ENCODE results near the gene SORBS1. TPM values are rescaled to one million over a fixed set of nuclear protein-coding genes. Genes with fewer than 3 reads are reported as not detected.

Gene SORBS1
- total RNA-seq, 1 donor from 2014 or later = 116 TPM

DNA sequence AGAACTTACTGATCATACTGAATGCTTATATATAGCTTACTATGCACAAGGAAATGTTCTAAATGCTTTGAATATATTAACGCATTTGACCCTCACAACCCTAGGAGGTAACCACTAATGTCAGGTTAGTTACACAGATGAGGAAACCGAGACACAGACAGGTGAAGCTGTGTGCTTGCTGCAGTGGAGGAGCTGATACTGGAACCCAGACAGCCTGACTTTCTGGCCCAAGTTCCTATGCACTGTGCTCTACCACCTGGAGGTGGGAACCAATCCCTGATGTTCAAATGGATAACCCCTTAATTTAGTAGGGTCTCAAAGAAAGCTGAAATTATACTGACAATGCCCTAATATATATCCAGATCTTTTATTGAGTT, 119.6 kb downstream of the SORBS1 start:
- H3K4me1 ChIP-seq = peaks cover 18% of the 10 kb centered on the region
- intact Hi-C loops (cut with DNase I) = no loop called here
- no peaks in the 10 kb centered on the region for H3K27me3 ChIP-seq

DNA sequence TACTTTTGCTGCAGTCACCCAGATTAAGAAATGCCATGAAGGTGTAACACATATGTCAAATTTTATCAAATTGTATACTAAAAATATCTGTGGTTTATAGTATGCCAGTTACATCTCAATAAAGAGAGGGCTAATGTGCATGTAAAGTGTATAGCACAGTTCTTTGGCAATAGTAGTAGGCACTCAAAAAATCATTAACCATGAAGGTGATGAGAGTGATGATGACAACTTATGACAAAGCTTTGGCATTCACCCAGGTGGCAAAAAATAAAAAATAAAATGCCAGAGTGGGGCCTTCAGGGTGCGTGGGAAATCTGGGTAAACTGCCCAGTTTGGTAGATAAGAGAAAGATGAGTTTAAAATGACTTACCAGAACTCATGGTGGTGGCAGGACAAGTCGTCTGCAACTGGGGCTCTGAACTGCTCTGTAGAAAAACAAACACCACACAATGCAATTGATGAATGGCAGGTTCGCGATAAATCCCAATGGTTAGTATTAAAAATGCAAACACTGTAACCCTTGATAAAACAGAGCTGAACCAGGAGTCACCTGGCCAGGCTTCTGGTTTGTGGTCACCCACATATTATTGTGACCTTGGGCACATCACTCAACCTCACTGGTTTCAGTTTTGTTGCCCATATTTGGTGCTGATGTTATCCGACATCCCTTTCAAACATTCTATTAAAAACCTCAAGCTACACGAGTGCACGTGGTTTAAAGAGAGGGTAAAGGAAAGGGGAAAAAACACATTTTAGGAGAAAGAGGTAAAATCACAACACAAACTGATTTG, 120.2 kb downstream of the SORBS1 start:
- Histone ChIP-seq H3K9me3 (no peaks in the 10 kb centered on the region), H3K4me3 (no peak overlapping the region), H3K36me3 (no peaks in the 10 kb centered on the region), H3K27me3 (no peaks in the 10 kb centered on the region), H3K27ac (no peak overlapping the region), H3K4me1 (peaks cover 15% of the 10 kb centered on the region)
- intact Hi-C loops (cut with DNase I) = no loop called here
- TF ChIP-seq CTCF (IDR thresholded peaks at IDR 0.05) (no peak), POLR2A (IDR thresholded peaks at IDR 0.05) (no peak), POLR2AphosphoS5 (IDR thresholded peaks at IDR 0.05; ENCODE audit: insufficient read depth in 1 of 2, low read depth in 1 of 2) (no peak)
- DNase-seq (ENCODE audit: extremely low spot score in 2 of 2) = no peak

More for the DNA sequence above, 119.6 kb downstream of the SORBS1 start:
- TF ChIP-seq CTCF (IDR thresholded peaks at IDR 0.05) (no peak), POLR2A (IDR thresholded peaks at IDR 0.05) (no peak), POLR2AphosphoS5 (IDR thresholded peaks at IDR 0.05; ENCODE audit: insufficient read depth in 1 of 2, low read depth in 1 of 2) (no peak)
- no peaks in the 10 kb centered on the region for H3K9me3 ChIP-seq
- H3K4me3 ChIP-seq = no peak overlapping the region
- H3K27ac ChIP-seq = no peak overlapping the region
- H3K36me3 ChIP-seq = no peaks in the 10 kb centered on the region
- DNase-seq (ENCODE audit: extremely low spot score in 2 of 2) = no peak

DNA sequence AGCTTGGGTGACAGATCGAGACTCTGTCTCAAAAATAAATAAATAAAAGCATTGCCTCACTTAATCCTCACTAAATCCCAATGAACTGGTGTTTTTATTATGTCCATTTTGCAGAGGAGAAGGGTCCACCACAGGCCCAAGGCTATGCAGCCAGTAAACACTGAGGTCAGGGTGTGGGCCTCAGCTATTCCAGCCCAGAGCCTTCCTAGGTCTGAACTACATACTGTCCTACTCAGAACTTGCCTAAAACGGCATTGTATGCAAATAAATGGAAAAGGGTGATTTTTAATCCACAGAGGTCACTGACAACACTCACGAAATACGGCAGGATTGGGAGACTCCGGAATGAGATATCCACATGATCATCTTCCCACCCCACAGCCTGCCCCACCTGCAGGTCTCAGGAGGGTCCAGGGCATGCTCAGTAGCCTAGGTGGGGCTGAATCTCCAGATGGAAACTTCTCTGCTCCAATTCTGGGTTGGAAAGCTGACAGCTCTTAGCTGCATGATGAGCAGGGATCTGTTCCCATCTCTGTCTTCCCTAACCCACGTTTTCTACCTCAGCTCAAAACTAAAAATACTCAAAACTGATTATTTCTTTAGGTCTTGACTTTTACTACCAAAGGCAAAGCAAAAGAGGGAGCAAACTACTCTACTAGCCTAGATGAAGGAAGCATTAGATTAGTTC, 121.0 kb downstream of the SORBS1 start:
- Histone ChIP-seq H3K4me1 (peaks cover 7% of the 10 kb centered on the region), H3K36me3 (no peaks in the 10 kb centered on the region), H3K27ac (peak overlapping the region; percentile 6), H3K9me3 (no peaks in the 10 kb centered on the region), H3K4me3 (no peak overlapping the region), H3K27me3 (no peaks in the 10 kb centered on the region)
- no peak for DNase-seq (ENCODE audit: extremely low spot score in 2 of 2)
- intact Hi-C loops (cut with DNase I) = no loop called here
- no peak for TF ChIP-seq POLR2AphosphoS5 (IDR thresholded peaks at IDR 0.05; ENCODE audit: insufficient read depth in 1 of 2, low read depth in 1 of 2)
- no peak for TF ChIP-seq CTCF (IDR thresholded peaks at IDR 0.05)
- TF ChIP-seq POLR2A (IDR thresholded peaks at IDR 0.05) = no peak

- no peak overlapping the region for H3K27ac ChIP-seq
- no peaks in the 10 kb centered on the region for H3K4me1 ChIP-seq
- no peaks in the 10 kb centered on the region for H3K36me3 ChIP-seq
Observed at GRCh38 chr10:95438781-95439180, 122.4 kb downstream of the SORBS1 start.

More at GRCh38 chr10:95438781-95439180, 122.4 kb downstream of the SORBS1 start:
- no peak for DNase-seq (ENCODE audit: extremely low spot score in 2 of 2)
- H3K9me3 ChIP-seq = no peaks in the 10 kb centered on the region
- H3K4me3 ChIP-seq = no peak overlapping the region
- TF ChIP-seq POLR2A (IDR thresholded peaks at IDR 0.05) (no peak), CTCF (IDR thresholded peaks at IDR 0.05) (no peak), POLR2AphosphoS5 (IDR thresholded peaks at IDR 0.05; ENCODE audit: insufficient read depth in 1 of 2, low read depth in 1 of 2) (no peak)
- intact Hi-C loops (cut with DNase I) = no loop called here
- no peaks in the 10 kb centered on the region for H3K27me3 ChIP-seq
